Measurements from ENCODE around the gene PADI3.
"Not testable (repeated sequence)": the region's sequence is repeated elsewhere in the genome, so short reads cannot be mapped to it uniquely, and the experiment has no call there.

Gene PADI3

GRCh38 chr1:17304151-17304825 is 55.4 kb downstream of the PADI3 start:
- no peak for DNase-seq (ENCODE audit: low read depth)

- DNase-seq (ENCODE audit: low read depth) = no peak
Measured at GRCh38 chr1:17304826-17305175, 55.9 kb downstream of the PADI3 start.

GRCh38 chr1:17305576-17306095 is 56.7 kb downstream of the PADI3 start:
- DNase-seq (ENCODE audit: low read depth) = no peak

GRCh38 chr1:17306407-17306806 is 57.5 kb downstream of the PADI3 start:
- DNase-seq (ENCODE audit: low read depth) = no peak

DNA sequence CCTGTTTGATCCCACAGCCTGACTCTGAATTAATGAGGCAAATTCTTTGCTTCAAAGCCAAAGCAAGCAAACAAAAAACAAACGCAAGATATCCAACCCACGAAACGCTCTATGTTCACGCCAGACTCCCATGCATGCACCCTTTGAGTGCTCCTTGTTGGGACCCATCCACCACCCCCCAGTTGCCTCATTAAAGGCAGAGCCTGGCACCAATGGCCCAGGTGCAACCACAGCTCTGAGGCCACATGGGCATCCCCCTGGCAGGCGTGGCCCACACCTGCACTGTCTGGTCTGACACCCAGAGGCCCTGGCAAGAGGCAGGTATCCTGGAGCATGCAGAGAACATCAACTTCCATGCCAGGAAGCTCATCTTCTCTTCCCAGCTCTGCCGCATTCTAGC is 58.0 kb downstream of the PADI3 start:
- DNase-seq (ENCODE audit: low read depth) = no peak

GRCh38 chr1:17307329-17307728 is 58.4 kb downstream of the PADI3 start:
- no peak for DNase-seq (ENCODE audit: low read depth)

- DNase-seq (ENCODE audit: low read depth) = no peak
Measured at GRCh38 chr1:17307946-17308345, 59.0 kb downstream of the PADI3 start, which contains the start of gene PADI4. Gene PADI4 (plus strand): TSS chr1:17308197. CDS start chr1:17308223, 26 bp downstream.

DNA sequence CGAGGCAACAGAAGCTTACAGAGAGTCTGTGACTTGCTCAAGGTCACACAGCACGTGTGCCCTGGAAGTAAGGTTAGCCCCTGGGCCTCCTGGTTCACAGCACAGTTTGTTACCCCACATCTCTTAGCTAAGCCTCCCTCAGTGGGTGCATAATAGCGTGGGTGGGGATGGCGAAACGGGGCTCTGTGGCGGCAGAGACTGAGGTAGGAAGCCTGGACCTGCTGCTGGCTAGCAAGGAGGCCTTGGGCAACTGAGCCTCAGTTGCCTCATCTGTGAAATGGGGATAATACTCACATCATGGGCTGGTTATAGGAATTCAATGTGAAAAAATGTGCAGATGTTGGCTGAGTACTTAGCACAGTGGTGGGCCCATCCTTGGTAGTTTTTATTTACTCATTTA is 59.7 kb downstream of the PADI3 start:
- no peak for DNase-seq (ENCODE audit: low read depth)

- DNase-seq (ENCODE audit: low read depth) = no peak
Measured at GRCh38 chr1:17309426-17310067, 60.6 kb downstream of the PADI3 start.

GRCh38 chr1:17310068-17310640 is 61.3 kb downstream of the PADI3 start:
- DNase-seq (ENCODE audit: low read depth) = no peak

- DNase-seq (ENCODE audit: low read depth) = no peak
Measured at GRCh38 chr1:17313530-17314309, 64.8 kb downstream of the PADI3 start.

GRCh38 chr1:17314491-17314971 is 65.6 kb downstream of the PADI3 start:
- no peak for DNase-seq (ENCODE audit: low read depth)

DNA sequence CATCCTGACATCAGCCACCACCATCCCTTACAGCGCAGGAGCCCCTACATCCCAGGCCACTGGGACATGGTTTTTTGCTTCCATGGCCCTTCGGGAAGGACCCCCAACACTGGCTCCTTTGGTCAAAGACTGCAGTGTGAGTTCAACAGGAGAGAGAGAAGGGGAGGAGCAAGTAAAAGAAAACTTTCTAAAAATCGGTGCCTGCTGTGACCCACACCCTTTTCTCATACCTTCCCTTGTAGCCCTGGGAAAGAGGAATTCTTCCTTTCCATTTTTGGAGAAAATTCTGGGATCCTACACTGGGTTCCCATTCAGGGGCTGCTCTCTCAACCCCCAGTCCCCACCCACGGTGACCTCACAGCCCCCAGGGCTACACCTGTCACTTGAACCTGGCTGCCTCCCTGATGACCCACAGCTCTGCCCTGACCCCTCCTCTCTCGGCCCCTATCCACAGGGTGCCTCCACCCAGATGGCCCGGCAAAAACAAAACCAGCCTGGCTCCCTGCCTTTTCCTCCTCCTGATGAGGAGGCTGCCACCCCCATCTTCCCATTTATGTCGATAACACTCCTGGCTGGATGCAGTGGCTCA is 66.7 kb downstream of the PADI3 start:
- no peak for DNase-seq (ENCODE audit: low read depth)

DNA sequence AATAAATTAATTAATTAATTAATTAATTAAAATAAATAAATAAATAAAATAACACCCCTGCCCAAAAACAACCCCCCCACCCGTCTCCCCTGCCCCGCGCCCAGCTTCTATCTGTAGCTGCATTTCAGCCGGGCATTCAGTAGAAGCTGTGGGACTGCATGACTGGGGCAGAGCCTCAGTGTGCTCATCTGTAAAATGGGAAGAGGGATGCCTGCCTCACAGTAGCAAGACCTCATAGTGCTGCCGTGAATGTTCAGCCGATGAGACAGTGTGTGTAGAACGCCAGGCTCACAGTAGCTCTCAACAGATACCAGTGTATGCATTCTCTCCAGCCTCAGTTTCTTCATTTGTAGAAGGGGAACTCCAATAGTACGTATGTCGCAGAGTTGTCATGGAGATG is 67.8 kb downstream of the PADI3 start:
- DNase-seq (ENCODE audit: low read depth) = no peak

GRCh38 chr1:17318262-17318661 is 69.4 kb downstream of the PADI3 start:
- no peak for DNase-seq (ENCODE audit: low read depth)

DNA sequence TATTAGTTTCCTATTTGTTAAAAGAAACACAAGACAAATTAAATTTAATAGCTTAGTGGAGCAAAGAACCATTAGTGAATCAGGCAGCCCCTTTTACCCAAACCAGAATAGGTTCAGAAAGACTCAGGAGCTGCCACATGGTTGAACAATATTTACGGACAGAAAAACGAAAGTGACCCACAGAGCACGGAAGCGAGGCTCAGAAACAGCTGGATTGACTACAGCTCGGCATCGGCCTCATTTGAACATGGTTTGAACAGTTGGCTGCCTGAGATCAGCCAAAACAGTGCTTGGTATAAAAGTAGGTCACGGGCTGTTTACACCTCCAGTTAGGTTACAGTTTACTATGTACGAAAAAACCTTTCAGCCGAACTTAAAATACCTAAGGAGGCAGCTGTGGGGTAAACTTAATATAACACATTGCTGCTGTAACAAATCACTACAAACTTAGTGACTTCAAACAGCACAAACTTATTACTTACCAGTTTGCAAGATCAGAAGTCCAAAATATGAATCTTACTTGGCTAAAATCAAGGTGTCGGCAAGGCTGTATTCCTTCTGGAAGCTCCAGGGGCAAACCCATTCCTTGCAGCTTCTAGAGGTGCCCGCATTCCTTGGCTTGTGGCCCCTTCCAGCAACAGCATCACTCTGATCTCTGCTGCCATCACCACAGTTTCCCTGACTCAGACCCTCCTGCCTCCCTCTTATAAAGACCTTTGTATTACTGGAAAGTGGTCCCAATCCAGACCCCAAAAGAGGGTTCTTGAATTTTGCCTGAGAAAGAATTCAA is 70.9 kb downstream of the PADI3 start:
- DNase-seq (ENCODE audit: low read depth) = no peak

DNA sequence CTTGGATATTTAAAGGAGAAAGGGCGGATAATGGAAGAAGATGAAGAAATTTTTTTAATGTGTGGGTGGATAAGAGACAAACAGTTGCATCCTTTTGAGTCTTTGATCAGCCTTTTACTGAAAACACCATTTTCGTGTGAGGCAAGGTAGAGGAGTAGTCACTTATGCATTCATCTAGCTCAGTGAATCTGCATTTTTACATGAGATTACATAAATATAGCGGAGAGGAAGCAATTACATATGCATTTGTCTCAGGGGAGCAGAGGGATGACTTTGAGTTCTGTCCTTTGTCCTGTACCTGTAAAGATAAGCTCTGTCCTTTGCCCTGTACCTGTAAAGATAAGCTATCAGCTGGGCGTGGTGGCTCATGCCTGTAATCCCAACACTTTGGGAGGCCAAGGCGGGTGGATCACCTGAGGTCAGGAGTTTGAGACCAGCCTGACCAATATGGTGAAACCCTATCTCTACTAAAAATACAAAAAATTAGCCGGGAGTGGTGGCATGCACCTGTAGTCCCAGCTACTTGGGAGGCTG is 73.0 kb downstream of the PADI3 start:
- not testable (repeated sequence) for DNase-seq (ENCODE audit: low read depth)

GRCh38 chr1:17328855-17329254 is 80.0 kb downstream of the PADI3 start:
- DNase-seq (ENCODE audit: low read depth) = no peak

- DNase-seq (ENCODE audit: low read depth) = no peak
Measured at GRCh38 chr1:17329610-17330009, 80.7 kb downstream of the PADI3 start.

- no peak for DNase-seq (ENCODE audit: low read depth)
Measured at GRCh38 chr1:17330856-17331255, 82.0 kb downstream of the PADI3 start.

DNA sequence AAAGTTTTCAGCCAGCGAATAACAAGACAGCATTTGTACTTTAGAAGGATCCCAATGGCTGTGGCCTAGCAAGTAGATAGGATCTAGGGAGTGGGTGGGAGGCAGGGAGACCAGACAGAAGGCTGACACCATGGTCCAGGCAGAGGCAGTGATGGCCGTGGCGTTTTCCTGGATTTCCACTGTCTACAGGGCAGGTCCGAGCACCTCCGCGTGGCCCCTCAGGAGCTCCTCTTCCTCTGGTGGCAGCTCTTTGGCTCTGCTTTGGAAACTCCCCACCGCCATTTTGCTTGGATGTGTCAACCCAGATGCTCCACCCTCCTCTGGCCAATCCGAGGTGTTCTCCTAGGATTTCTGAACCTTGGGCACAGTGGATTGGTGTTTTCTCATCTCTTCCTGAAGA is 84.2 kb downstream of the PADI3 start:
- DNase-seq (ENCODE audit: low read depth) = no peak

Measured in stimulated activated CD4-positive, alpha-beta T cell treated with anti-CD3 and anti-CD28 coated beads, Interleukin-2, amount 100 ng/mL, for 4 hours (primary cell).